DLD1 (cell line): ENCODE results near the gene SRD5A3.
"Not testable (repeated sequence)": the region's sequence is repeated elsewhere in the genome, so short reads cannot be mapped to it uniquely, and the experiment has no call there.

Source experiments
- in situ Hi-C: cut with HindIII; loops from 2 replicates; pipeline ENCODE4 v1.10.0; 2017; ENCODE audit warnings: low sequenced_read_pairs

SRD5A3 gene

DNA sequence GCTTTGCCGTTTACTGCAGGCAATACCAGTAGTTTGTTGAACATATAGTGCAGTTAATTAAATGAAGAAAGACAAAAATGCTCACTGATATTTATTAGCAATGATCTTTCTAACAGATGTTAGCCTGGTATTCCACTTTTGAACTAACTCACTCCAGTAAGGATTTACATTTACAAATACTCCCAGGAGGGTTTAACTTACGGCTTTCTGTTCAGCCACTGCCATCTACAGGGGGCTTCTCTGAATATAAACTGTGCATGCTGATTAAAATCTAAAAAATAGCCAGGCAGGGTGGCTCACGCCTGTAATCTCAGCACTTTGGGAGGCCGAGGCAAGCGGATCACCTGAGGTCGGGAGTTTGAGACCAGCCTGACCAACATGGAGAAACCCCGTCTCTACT, 2.2 kb upstream of the SRD5A3 start:
- in situ Hi-C loops = loop anchor here (10.0 kb wide), 1 partner anchor 51 kb away; the partner anchor contains the start of gene TMEM165

DNA sequence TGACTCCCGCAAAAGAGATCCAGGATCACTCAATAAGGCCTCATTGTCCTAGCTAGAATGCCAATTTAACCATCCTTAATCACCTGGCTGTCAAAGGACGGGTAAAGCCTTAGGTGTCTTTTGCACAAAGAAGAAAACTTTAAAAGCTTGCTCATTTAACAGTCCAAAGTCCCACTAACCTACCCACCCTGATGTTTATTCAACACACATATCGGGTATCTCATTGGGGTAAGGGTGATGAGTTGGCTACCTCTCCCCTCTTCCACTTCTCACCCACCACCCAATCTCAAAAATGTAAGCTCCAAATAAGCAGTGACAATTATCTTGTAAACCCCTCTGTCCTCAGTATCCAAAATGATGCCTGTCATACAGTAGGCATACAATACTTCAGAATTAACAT, 988 bp upstream of the SRD5A3 start:
- in situ Hi-C loops = loop anchor here (10.0 kb wide), 1 partner anchor 50 kb away; the partner anchor contains the start of gene TMEM165

DNA sequence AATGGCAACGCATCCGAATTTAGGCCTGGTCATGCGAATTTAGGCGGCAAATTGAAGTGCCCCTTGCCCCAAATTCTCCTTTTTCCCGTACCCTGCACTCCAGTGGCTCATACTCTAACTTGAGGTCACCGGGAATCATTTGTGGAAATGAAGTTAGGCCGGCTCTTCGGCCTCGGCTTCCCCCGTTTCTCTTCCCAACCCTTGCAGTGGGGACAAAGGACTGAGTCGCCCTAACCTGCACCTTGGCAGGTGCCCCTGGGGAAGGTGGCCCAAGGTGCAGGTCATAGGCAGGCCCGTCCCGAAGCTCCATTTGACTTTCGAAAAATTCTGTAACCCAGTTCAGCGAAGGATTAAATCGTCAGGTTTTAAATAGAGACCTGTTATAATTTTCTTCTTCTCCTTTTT, 811 bp downstream of the SRD5A3 start:
- in situ Hi-C loops = loop anchor here (10.0 kb wide), 1 partner anchor 48 kb away; the partner anchor contains the start of gene TMEM165

- in situ Hi-C loops = loop anchor here (10.0 kb wide), 1 partner anchor 47 kb away; the partner anchor contains the start of gene TMEM165
Measured at GRCh38 chr4:55347610-55348228, 1.7 kb downstream of the SRD5A3 start.

- in situ Hi-C loops = loop anchor here (10.0 kb wide), 1 partner anchor 46 kb away; the partner anchor contains the start of gene TMEM165
Measured at GRCh38 chr4:55348466-55348865, 2.4 kb downstream of the SRD5A3 start.

GRCh38 chr4:55350870-55351269, 4.8 kb downstream of the SRD5A3 start:
- in situ Hi-C loops = not testable (repeated sequence)

DNA sequence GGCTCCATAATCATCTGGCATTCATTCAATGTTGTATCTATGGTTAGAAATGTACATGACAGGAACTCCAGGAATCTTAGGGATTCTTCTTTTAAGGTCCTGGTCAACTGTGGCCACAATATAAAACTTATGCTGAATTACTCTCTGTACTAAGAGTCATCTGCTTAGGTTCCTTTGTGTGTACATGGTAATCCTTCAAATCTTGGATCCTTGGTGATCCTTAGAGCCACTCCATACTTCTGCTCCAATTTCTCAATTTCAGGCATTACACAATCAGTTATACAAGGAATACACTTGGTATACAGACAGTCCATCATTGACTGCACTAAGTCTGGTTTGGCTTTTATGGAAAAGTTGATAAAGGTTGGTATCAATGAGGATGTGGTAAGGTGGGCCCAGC, 5.8 kb downstream of the SRD5A3 start:
- in situ Hi-C loops = no loop called here

DNA sequence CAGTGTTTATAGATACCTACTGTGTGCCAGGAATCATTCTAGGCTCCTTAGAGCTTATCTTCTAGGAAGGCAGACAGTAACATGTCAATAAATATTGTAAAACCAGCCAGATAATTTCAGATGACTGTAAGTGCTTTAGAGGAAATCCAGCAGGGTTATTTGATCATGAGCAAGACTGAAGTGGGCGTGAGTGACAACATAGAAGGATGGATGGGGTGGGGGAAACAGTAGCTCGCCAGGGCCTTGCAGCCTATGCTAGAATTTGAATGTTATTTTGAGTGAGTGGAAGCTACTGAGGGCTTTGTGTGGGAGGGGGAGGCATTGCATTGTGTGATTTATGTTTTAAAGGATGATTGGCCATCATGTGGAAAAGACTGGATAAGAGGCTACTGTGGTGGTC, 6.7 kb downstream of the SRD5A3 start:
- in situ Hi-C loops = no loop called here

- in situ Hi-C loops = not testable (repeated sequence)
Measured at GRCh38 chr4:55353228-55353747, 7.2 kb downstream of the SRD5A3 start.

GRCh38 chr4:55354648-55355047, 8.6 kb downstream of the SRD5A3 start:
- in situ Hi-C loops = no loop called here

DNA sequence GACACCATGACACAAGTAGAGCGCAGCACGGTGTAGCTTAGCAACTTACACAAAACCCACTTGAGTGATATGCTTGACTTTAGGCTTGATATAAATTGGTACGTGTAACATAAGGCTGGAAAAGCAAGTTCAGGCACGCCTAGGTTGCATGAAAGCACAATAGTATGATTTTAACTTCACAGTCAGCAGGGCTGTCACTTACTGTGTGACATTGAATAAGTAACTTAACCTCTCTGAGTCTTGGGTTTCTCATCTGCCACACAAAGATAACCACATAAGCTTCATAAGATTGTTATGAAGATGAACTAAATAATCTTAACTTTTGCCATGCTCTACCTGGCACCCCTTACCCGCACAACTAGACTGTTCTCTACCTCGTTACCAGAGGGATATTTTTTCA, 9.5 kb downstream of the SRD5A3 start:
- in situ Hi-C loops = no loop called here

DNA sequence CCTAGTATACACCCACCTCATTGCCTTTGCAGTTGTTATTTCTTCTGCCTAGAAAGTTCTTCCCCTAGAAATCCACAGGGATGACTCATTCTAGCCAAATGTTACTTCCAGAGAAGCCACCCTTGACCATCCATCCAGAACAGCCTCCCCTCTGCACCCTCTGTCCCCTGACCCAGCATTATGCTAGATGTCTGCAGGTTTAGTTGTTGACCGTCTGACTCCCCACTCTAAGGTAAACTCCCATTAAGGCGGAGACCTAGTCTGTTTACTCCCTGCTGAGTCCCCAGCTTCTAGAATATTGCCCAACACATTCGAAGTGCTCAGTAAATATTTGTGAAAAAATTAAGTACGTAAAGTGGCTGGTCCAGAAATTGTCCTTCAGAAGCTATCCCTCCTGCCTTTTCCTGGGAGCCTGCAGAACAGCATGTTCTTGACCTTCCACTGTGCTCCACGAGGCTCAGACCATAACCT, 11.0 kb downstream of the SRD5A3 start:
- in situ Hi-C loops = no loop called here

DNA sequence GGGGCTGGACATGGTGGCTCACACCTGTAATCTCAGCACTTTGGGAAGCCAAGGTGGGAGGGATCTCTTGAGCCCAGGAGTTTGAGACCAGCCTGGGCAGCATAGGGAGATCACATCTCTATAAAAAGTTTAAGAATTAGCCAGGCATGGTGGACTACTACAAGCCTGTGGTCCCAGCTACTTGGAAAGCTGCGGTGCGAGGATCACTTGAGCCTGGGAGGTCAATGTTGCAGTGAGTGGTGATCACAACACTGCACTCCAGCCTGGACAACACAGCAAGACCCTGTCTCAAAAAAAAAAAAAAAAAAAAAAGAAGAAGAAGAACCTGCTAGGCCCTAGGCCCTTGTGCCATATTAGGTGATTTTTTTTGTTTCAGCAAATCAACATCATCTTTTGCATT, 12.2 kb downstream of the SRD5A3 start:
- in situ Hi-C loops = no loop called here

DNA sequence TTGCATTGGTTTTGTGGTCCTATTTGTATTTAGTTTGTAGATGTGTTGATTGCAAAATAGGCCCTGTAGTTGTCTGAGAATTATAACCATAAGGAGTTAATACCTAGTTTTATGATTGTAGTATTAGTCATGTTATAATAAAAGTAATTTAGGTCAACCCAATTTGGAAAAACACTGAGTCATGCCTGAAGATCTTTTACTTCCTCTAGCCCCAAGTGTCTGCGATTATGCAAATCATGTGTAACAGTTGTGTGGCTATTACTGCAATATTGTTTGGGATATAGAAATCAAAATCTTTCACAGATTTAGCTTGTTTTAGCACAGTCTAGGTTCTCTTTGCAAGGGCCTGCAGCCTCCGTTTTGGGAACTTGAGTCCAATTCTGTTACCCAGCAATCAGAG, 12.6 kb downstream of the SRD5A3 start:
- in situ Hi-C loops = no loop called here

- in situ Hi-C loops = no loop called here
Measured at GRCh38 chr4:55359397-55359916, 13.4 kb downstream of the SRD5A3 start.

DNA sequence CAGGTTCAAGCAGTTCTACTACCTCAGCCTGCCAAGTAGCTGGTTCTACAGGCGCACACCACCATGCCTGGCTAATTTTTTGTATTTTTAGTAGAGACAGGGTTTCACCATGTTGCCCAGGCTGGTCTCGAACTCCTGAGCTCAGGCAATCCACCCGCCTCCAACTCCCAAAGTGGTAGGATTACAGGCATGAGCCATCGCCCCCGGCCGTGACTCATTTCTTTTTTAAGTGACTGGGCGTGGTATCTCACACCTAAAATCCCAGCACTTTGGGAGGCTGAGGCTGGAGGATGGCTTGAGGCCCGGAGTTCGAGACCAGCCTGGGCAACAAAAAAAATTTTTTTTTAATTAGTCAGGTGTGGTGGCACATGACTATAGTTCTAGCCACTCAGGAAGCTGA, 16.9 kb downstream of the SRD5A3 start:
- in situ Hi-C loops = not testable (repeated sequence)

DNA sequence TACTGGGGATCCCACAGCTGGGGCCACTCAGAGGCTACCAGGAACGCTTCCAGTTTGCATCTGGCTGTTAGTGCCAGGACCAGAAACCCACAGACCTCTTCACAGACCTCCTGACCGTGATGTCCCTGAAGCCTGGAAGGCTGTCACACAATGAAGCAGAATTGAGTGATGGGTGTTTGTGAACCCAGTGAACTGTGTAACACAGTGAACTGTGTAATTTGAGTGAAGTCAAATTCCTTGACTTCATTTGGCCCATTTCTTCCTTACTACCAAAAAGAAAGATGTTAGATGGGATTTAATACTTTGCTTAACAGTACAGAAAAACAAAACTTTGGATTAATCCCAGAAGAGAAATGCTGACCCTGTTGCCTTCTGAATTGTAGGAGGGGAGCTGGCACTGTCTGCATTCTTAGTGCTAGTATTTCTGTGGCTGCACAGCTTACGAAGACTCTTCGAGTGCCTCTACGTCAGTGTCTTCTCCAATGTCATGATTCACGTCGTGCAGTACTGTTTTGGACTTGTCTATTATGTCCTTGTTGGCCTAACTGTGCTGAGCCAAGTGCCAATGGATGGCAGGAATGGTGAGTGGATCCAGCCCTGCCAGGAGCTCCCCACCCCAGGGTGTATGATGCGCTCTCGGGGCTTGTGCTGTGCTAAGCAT, 17.8 kb downstream of the SRD5A3 start:
- in situ Hi-C loops = no loop called here

DNA sequence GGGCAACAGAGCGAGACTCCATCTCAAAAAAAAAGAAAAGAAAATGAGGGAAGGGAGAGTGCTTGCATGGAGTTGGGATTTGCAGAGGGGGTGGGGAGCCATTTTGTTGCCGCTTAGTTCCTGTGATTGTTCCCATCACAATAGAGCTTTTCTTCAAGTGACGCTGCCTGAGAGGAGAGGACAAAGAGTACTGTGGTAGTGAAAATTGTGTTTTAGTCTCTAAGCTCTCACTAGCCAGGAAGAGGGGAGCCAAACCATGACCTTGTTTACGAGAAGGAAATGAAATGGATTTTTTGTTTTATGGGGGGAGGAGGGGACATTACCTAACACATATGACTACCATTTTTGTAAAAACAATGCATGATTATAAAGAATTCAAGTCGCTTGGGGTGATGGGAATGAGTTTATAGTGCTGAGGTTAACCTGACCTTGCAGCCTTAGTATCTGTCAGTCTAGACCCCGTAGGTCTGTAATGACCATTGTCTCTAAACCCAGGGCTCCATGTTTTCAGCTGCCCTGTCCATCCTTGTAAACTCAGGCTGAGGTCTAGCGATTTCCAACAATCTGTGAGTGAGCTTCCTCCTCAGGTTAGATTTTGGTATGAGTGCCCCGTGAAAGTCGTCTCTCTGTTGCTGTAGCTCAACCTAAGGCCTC, 18.8 kb downstream of the SRD5A3 start:
- in situ Hi-C loops = no loop called here

- in situ Hi-C loops = no loop called here
Measured at GRCh38 chr4:55365345-55365728, 19.3 kb downstream of the SRD5A3 start.

DNA sequence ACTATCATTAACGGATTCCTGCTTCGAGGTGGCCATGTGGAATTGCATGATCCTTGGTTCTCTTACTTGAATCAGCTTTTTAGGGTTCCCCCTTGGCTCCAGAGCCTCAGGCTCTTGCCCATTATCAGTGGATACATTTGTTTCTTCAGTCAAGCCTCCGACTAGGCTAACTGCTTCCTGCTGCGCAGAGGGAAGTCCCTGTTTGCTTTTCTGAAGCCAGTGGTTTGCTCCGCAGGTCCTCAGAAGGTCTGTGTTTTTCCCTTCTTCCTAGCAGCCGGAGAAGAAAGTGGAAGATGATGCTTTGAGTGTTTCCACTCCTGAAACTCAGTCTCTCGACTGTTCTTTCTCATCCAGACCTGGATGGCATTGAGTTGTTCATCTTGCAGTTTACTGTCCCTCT, 20.6 kb downstream of the SRD5A3 start:
- in situ Hi-C loops = no loop called here

DNA sequence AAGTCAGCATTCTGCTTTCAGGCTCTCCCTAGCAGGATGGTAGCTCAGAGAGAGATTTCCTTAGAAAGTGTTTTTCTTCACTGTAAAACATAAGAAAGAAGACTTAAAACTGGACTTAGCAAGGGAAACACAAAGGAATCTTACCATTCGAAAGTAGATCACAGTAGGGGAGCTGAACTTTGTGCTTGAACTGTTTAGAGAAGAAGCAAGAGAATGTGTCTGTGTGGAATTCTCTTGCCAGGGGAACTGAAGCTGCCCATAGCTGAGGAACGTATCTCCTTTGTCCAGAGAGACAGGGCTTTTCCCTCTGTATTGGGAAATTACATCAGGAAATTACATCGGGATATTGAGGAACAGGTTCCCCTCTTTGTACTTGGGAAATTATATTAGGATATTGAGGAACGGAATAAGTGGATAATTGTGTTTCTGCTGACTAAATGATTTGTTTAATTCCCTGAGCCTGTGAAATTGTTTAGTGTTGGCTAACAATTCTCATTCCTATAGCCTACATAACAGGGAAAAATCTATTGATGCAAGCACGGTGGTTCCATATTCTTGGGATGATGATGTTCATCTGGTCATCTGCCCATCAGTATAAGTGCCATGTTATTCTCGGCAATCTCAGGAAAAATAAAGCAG, 21.2 kb downstream of the SRD5A3 start:
- in situ Hi-C loops = no loop called here
